GM19025 (cell line): ENCODE measurements around the gene FBXL16.

Source experiments
- ATAC-seq: cut with Tn5 transposase; IDR thresholded peaks from one replicate; pipeline ENCODE4 v1.9.1; 2021; ENCODE audit warnings: mild to moderate bottlenecking, low read depth, moderate library complexity; ENCODE audit not compliant: unreplicated experiment

FBXL16 gene

GRCh38 chr16:648071-648780, 57.4 kb downstream of the FBXL16 start:
- no peak for ATAC-seq

- no peak for ATAC-seq
Measured at GRCh38 chr16:647173-647902, 58.3 kb downstream of the FBXL16 start.

GRCh38 chr16:646679-647172, 58.9 kb downstream of the FBXL16 start:
- ATAC-seq: no peak

- no peak for ATAC-seq
Measured at GRCh38 chr16:645852-646678, 59.5 kb downstream of the FBXL16 start.

- no peak for ATAC-seq
Measured at GRCh38 chr16:644556-644955, 61.0 kb downstream of the FBXL16 start.

GRCh38 chr16:643050-643368, 62.6 kb downstream of the FBXL16 start:
- no peak for ATAC-seq
